GM21447 (cell line): ENCODE results near the gene HMGCS2.
"Not testable (repeated sequence)": the region's sequence is repeated elsewhere in the genome, so short reads cannot be mapped to it uniquely, and the experiment has no call there.

Experiments used
- ATAC-seq: cut with Tn5 transposase; IDR thresholded peaks from one replicate; pipeline ENCODE4 v1.9.1; 2021; ENCODE audit not compliant: unreplicated experiment

HMGCS2 gene

DNA sequence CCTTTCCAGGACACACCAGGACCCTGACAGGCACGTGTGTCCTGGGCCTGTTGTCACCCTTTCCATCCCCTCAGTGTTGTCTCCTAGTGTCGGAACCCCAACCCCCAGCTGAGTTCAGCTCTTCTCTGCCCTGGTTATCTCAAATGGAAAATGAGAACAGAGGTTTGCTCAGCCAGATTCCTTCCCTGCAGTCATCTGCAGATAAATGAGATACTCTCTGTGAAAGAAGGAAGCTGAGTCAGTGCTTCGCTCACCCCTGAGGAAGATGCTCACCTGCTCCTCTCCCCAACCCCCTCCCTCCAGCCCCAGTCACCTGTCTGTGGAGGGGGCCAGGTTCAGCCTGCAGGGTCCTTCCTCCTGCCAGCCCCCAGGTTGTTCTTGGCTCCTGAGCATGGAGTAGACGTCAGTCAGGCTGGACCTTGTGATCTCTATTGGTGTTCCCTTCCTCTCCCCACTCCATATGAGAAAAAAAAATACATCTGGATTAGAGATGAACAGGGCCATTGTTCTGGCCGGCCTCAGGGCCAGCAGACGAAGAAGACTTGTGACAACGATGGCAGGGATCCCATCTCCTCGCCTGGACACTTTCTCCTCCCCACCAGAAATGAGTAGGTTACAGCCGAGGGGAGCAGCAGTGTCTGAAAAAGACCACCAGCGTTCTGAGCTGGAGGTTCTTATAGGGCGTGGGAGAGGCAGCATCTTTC, 36.1 kb downstream of the HMGCS2 start:
- no peak for ATAC-seq

DNA sequence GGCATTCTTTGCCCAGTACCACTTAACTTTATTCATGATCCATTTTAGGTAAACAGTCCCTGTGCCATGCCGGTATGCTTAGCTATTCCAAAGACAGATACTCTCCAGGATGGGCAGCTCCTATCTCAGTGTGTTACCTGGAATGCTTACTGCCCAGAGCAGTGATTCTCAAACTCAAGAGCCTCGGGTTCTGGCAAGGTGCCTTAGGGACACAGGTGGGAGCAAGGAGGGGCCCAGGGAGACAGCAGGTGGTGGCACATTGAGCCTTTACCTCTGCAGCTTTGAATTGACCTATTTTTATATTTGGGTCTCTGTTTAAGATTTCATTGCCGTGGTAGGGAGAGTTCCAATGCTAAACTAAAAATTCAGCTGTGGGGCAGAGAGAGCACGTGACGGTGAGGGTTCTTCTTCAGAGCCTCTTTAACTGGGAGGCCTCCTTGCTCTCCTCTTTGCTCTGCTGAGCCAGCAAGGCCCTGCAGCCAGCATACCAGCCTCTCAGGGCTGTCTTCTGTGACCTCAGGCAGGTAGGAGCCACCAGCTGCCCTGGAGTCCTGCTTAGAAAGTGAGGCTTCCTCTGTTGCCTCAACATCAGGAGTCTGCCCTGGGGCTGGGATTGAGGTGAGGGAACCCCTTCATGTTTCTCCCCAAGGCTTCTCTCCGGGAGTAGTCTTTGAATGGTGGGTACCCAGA, 36.8 kb downstream of the HMGCS2 start:
- ATAC-seq, result no peak

- no peak for ATAC-seq
These were observed 37.6 kb downstream of the HMGCS2 start for GRCh38 chr1:119731060-119731459.

GRCh38 chr1:119729044-119729443, 39.7 kb downstream of the HMGCS2 start:
- ATAC-seq, result no peak

DNA sequence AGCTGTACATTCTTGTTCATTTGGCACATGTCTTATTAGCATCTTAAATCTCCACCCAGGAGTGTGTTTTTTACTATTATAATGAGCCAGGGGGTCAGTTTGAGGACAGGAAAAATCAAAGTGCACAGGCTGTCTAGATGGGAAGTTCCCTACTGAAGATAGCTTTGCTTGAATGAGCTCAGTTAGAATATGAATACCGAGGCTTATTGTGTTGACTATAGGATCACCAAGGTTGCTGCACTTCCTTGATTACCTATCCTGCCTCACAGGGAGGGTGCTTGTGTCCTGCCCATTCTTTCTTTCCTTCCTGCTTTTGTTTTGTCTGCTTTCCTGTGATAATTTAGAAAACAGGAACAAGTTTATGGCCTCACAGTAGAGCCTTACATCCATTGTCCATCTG, 40.7 kb downstream of the HMGCS2 start:
- ATAC-seq, result no peak

DNA sequence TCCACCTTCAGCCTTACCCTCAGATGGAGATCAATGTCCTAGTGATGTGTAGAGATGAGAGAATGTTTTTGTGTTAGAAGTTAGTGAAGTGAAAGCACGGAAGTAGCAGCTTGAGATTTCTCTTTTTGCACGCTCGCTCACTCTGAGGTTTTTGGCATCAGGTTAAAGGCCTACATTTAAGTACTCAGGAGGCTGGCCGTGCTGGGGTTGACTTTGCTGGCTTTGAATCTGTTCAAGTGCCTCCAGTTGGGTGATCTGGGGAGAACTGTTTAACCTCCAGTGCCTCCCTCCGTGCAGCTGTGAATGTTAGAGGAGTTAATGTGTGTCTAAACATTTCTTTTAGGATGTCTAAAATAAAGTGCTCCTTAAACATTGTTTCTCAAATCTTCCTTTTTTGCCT, 43.1 kb downstream of the HMGCS2 start:
- ATAC-seq, result no peak

GRCh38 chr1:119724611-119725218, 44.0 kb downstream of the HMGCS2 start:
- ATAC-seq, result no peak

DNA sequence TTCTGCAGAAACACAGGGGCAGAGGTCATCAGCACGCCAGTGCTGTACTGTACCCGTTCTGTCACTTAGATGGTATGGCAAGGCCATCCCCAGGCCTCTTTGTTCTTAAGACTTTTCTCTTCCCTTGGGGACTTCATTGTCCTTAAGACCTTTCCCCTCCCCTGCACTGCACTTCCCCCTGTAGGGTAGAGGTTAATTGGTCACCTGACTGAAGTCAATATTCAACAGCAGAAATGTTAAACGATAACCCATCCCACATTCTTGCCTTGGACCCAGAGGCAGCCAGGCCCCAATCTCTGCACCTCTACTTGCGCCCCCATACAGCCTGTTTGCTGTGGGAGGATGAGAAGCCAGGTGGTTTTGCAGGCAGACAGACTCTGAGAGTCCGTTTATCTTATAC, 46.8 kb downstream of the HMGCS2 start:
- no peak for ATAC-seq

GRCh38 chr1:119720866-119721440, 47.8 kb downstream of the HMGCS2 start:
- ATAC-seq, result no peak

DNA sequence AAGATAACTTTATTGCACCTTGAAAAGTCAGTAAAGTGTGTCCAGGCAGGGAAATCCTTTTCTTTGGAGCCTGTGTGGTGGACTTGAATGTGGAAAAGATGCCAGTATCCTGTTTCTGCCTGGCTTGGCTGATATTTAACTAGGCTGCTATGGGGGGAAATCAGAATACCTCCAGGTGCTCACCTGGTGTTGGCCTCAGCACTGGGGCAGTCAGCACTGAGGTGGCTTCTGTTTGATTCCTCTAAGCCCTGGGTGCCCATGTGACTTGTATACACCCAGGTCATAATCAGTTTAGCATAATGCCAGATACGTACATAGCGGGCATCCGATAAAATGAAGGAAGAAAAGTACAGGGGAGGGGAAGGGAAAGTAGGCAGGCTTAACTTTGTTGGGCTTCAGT, 49.7 kb downstream of the HMGCS2 start:
- ATAC-seq, result no peak

DNA sequence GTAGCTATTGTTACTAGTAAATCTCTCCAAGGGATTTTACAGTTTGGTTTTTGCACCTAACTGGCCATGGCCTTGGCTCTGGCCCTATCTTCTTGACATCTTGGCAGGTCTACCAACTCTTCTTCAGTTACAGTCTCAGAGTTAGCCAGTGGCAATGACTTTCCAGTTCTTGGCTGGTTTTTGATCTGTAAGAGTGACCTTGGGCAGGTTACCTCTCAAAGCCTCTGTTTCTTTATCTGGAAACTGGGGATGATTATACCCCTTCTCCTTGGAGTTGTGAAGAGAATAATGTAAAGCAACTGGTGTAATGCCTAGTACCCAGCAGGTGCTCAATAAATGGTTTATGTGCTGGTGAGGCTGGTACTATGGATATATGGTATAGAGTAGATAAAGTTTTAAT, 50.3 kb downstream of the HMGCS2 start:
- ATAC-seq, result no peak

DNA sequence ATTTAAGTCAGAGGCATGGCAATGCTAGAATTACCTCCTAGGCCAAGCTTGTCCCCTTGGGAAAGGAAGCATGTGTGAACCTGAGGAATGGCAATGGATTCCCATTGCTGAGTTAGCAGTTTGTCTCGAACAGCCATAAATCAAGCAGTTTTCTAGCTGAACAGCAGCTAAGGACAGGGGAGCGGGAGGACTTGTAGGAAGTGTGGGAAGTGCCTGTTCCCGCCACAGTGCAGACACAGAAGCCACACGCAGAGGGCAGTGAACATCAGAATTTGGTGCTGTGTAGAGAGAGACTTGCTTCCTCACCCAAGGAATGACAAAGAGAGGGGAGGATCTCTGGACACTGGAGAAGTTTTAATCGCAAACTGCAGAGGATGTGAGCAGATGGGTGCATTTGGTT, 53.2 kb downstream of the HMGCS2 start:
- ATAC-seq, result no peak

DNA sequence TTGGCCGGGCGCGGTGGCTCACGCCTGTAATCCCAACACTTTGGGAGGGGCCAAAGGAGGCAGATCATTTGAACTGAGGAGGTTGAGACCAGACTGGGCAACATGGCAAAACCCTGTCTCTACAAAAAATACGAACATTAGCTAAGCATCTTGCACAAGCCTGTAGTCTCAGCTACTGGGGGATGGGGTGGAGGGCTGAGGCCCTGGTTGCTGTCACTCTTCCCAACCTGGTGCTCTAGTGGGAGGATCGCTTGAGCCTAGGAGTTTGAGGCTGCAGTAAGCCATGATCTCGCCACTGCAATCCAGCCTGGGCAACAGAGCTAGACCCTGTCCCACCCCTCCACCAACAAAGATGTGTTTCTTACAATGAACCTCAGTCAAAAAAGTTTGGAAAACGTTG, 54.1 kb downstream of the HMGCS2 start:
- ATAC-seq, result no peak

- no peak for ATAC-seq
These were observed 54.8 kb downstream of the HMGCS2 start for GRCh38 chr1:119713749-119714456.

GRCh38 chr1:119713039-119713748, 55.5 kb downstream of the HMGCS2 start:
- no peak for ATAC-seq

- peak; percentile 36 for ATAC-seq
These were observed 56.2 kb downstream of the HMGCS2 start for GRCh38 chr1:119712342-119713038.

GRCh38 chr1:119711804-119712341, 56.8 kb downstream of the HMGCS2 start, which contains the start of gene PHGDH:
Gene PHGDH (plus strand): TSS chr1:119711934. CDS start chr1:119712023, 89 bp downstream.
- ATAC-seq, result peak; percentile 79

GRCh38 chr1:119711356-119711803, 57.3 kb downstream of the HMGCS2 start:
- not testable (repeated sequence) for ATAC-seq

- not testable (repeated sequence) for ATAC-seq
These were observed 62.1 kb downstream of the HMGCS2 start for GRCh38 chr1:119706599-119706998.
